H1 (cell line): Measurements from ENCODE around the gene MFAP4. TPM values are rescaled to one million over a fixed set of nuclear protein-coding genes. Genes with fewer than 3 reads are reported as not detected.

ENCODE experiments used
- CHD7 ChIP-seq: fragments of 300-600 bp; sonication (generic); IDR thresholded peaks from 2 replicates; pipeline ENCODE4 v1.7.1; 2012; ENCODE audit warnings: low read length, moderate library complexity, mild to moderate bottlenecking, inconsistent platforms; ENCODE audit not compliant: insufficient replicate concordance
- NRF1 ChIP-seq: IDR thresholded peaks from 2 replicates; pipeline ENCODE4 v1.6.1; 2011; ENCODE audit warnings: mild to moderate bottlenecking, low read depth, low read length, improper control_type of control experiment
- SAP30 ChIP-seq: fragments of 300-600 bp; sonication (generic); IDR thresholded peaks from 2 replicates; pipeline ENCODE4 v1.7.1; 2012; ENCODE audit warnings: low read length, moderate library complexity, mild to moderate bottlenecking, inconsistent platforms; ENCODE audit not compliant: insufficient read depth, insufficient replicate concordance
- SRF ChIP-seq: IDR thresholded peaks from 2 replicates; pipeline ENCODE4 v1.6.1; 2011; ENCODE audit warnings: mild to moderate bottlenecking, low read depth, low read length, moderate library complexity
- USF2 ChIP-seq: IDR thresholded peaks from 2 replicates; pipeline ENCODE4 v1.6.1; 2011; ENCODE audit warnings: low read length, improper control_type of control experiment
- polyA plus RNA-seq, 7 experiments: library from polyadenylated mRNA; depleted of rRNA in 3 of 7; stranded (reverse) in 5 of 7; unstranded in 2 of 7; fragments of >200 nt in 5 of 7; fragments of 200-250 nt in 2 of 7; gene quantifications; 1 replicate in 5 of 7; 2 replicates in 1 of 7; 4 replicates in 1 of 7; pipeline versions ENCODE4 v1.2.1 to v1.2.3, GENCODE V29; 2011 to 2013; ENCODE audit warnings: missing spikeins in 2 of 7, mixed read lengths in 2 of 7
- total RNA-seq: library from RNA; stranded (reverse); fragmentation: NEBNext Ultra II Directional; extraction: Animal tissue kit (Norgen Biotek cat#: 25700); gene quantifications from 2 replicates; pipeline ENCODE4 v1.2.1, GENCODE V29; 2021

The MFAP4 gene
- total and polyA plus RNA-seq, 2 of the 8 experiments (the other 6 are each of a cell fraction or from before 2014, with no cell fraction given), result 3.1 to 3.6 TPM

- no peak for TF ChIP-seq CHD7
- no peak for TF ChIP-seq SRF
- no peak for TF ChIP-seq SAP30
- TF ChIP-seq NRF1, result no peak
- no peak for TF ChIP-seq USF2
These were observed 22.1 kb upstream of the MFAP4 start (continued) for GRCh38 chr17:19409066-19409465.
